ENCODE results near the gene MRTFA. TPM values are rescaled to one million over a fixed set of nuclear protein-coding genes. Genes with fewer than 3 reads are reported as not detected.

The MRTFA gene
- total and polyA plus RNA-seq, 9 of the 15 experiments (the other 6 are each of a cell fraction or from before 2014, with no cell fraction given), result 0.84 to 21.1 (median 3.7) TPM

- Histone ChIP-seq H3K4me2 (ENCODE audit: insufficient read depth, low read length) (no peak overlapping the region), H2AFZ (ENCODE audit: low read depth, low read length) (no peak overlapping the region), H3K9me1 (ENCODE audit: control insufficient read depth, insufficient read depth, low read length) (no peaks in the 10 kb centered on the region), H3K9ac (ENCODE audit: insufficient read depth in 1 of 2, low read depth in 2 of 2, low read length in 2 of 2) (no peak overlapping the region), H3K9me3 (replicated peaks; ENCODE audit: control insufficient read depth, insufficient read depth, low read depth, low read length) (no peaks in the 10 kb centered on the region), H3K36me3 (ENCODE audit: control insufficient read depth, insufficient read depth, low read length) (no peaks in the 10 kb centered on the region), H3K27ac (ENCODE audit: extremely low read depth, low read depth, low read length) (no peak overlapping the region), H4K20me1 (replicated peaks; ENCODE audit: control insufficient read depth, insufficient read depth, low read length) (no peaks in the 10 kb centered on the region), H3K79me2 (ENCODE audit: control insufficient read depth, insufficient read depth, low read length) (no peaks in the 10 kb centered on the region), H3K4me1 (replicated peaks in 1 of 2; ENCODE audit: control insufficient read depth in 2 of 2, insufficient read depth in 2 of 2, low read length in 2 of 2) (peaks cover 0 to 8% of the 10 kb centered on the region in 2 experiments; a peak in 1 of 5 replicates), H3K27me3 (ENCODE audit: control insufficient read depth in 2 of 2, insufficient read depth in 2 of 2, low read length in 2 of 2) (no peaks in the 10 kb centered on the region), H3K4me3 (no peak overlapping the region)
- 80% methylated on average over 1 of the region's 5 CpGs for WGBS (ENCODE audit: insufficient coverage, low coverage, missing lambda C conversion rate)
- no peak for ATAC-seq
- POLR2A ChIA-PET, result interaction anchor here (0.7 to 1.1 kb wide), 2 partner anchors 17 to 75 kb away, joined by 3 read pairs; no protein-coding TSS in a partner anchor
- no peak for DNase-seq (ENCODE audit: extremely low read depth in 1 of 4, low spot score in 3 of 4)
- no peak for FAIRE-seq
- CTCF ChIA-PET (ENCODE audit: low intra/inter-chr PET ratio), result no interaction called here
- in situ Hi-C loops (cut with MboI), result no loop called here
- intact Hi-C loops (cut with micrococcal nuclease), result no loop called here
- no TSS peak for BruUV-seq (replicated peaks)
- no peak for TF ChIP-seq ZNF592 (IDR thresholded peaks at IDR 0.05)
- no peak for TF ChIP-seq FIP1L1 (IDR thresholded peaks at IDR 0.05; ENCODE audit: low read depth, low read length, poor library complexity, severe bottlenecking)
- no peak for TF ChIP-seq ZNF511 (CRISPR knock-in tag; IDR thresholded peaks at IDR 0.05)
- no peak for TF ChIP-seq SMARCC2 (IDR thresholded peaks at IDR 0.05; ENCODE audit: low read depth)
- TF ChIP-seq KLF6 (CRISPR knock-in tag; IDR thresholded peaks at IDR 0.05; ENCODE audit: borderline replicate concordance), result no peak
- no peak for TF ChIP-seq ZBTB26 (CRISPR knock-in tag; IDR thresholded peaks at IDR 0.05)
- TF ChIP-seq SIN3A (IDR thresholded peaks at IDR 0.05; ENCODE audit: borderline replicate concordance in 2 of 2, control insufficient read depth in 1 of 2, low read depth in 2 of 2, low read length in 2 of 2), result no peak
- TF ChIP-seq NR3C1 (CRISPR knock-in tag; IDR thresholded peaks at IDR 0.05), result no peak
- no peak for TF ChIP-seq HOMEZ (CRISPR knock-in tag; IDR thresholded peaks at IDR 0.05)
- no peak for TF ChIP-seq RB1 (IDR thresholded peaks at IDR 0.05; ENCODE audit: low read depth)
- no peak for TF ChIP-seq MED1 (CRISPR knock-in tag; IDR thresholded peaks at IDR 0.05; ENCODE audit: borderline replicate concordance)
Measured at GRCh38 chr22:40526960-40527359, 109.6 kb downstream of the MRTFA start.
